ENCODE data around the gene STAT4.

The STAT4 gene

GRCh38 chr2:191151331-191151730 is 537 bp upstream of the STAT4 start:
- Histone ChIP-seq H3K9me3 (replicated peaks; ENCODE audit: insufficient read depth, low read length) (no peaks in the 10 kb centered on the region), H2AFZ (ENCODE audit: low read length) (peak overlapping the region; percentile 75; the same call in 1 of the 2 replicates), H3K79me2 (ENCODE audit: low read length) (no peaks in the 10 kb centered on the region), H3K9me2 (replicated peaks; ENCODE audit: insufficient read depth, low read length) (no peaks in the 10 kb centered on the region), H3K9ac (ENCODE audit: low read length) (peak overlapping the region; percentile 91), H3K4me2 (ENCODE audit: low read depth, low read length) (peak overlapping the region; percentile 75), H3K27ac (ENCODE audit: low read length) (peak overlapping the region; percentile 93), H3F3A (ENCODE audit: insufficient read depth, low read length) (peaks cover 19% of the 10 kb centered on the region), H4K20me1 (ENCODE audit: insufficient read depth, low read length) (no peaks in the 10 kb centered on the region), H3K4me1 (ENCODE audit: low read length) (peaks cover 36% of the 10 kb centered on the region), H3K27me3 (replicated peaks; ENCODE audit: insufficient read depth, low read length) (no peaks in the 10 kb centered on the region), H3K4me3 (ENCODE audit: low read length) (peak overlapping the region; percentile 85), H3K36me3 (replicated peaks; ENCODE audit: insufficient read depth, low read length) (no peaks in the 10 kb centered on the region)
- no peak for DNase-seq
- TF ChIP-seq, protein P1, sequence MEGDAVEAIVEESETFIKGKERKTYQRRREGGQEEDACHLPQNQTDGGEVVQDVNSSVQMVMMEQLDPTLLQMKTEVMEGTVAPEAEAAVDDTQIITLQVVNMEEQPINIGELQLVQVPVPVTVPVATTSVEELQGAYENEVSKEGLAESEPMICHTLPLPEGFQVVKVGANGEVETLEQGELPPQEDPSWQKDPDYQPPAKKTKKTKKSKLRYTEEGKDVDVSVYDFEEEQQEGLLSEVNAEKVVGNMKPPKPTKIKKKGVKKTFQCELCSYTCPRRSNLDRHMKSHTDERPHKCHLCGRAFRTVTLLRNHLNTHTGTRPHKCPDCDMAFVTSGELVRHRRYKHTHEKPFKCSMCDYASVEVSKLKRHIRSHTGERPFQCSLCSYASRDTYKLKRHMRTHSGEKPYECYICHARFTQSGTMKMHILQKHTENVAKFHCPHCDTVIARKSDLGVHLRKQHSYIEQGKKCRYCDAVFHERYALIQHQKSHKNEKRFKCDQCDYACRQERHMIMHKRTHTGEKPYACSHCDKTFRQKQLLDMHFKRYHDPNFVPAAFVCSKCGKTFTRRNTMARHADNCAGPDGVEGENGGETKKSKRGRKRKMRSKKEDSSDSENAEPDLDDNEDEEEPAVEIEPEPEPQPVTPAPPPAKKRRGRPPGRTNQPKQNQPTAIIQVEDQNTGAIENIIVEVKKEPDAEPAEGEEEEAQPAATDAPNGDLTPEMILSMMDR (IDR thresholded peaks at IDR 0.05; ENCODE audit: low read length) = no peak
- TF ChIP-seq EZH2phosphoT487 (IDR thresholded peaks at IDR 0.05; ENCODE audit: low read length) = no peak

- H3K4me3 ChIP-seq (ENCODE audit: low read length) = peak overlapping the region; percentile 85
- H3K79me2 ChIP-seq (ENCODE audit: low read length) = no peaks in the 10 kb centered on the region
- peak overlapping the region; percentile 75 for H3K4me2 ChIP-seq (ENCODE audit: low read depth, low read length)
- H4K20me1 ChIP-seq (ENCODE audit: insufficient read depth, low read length) = no peaks in the 10 kb centered on the region
- H3K27me3 ChIP-seq (replicated peaks; ENCODE audit: insufficient read depth, low read length) = no peaks in the 10 kb centered on the region
- peaks cover 19% of the 10 kb centered on the region for H3F3A ChIP-seq (ENCODE audit: insufficient read depth, low read length)
- peak overlapping the region; percentile 91 for H3K9ac ChIP-seq (ENCODE audit: low read length)
- DNase-seq = peak; percentile 42
- no peak for TF ChIP-seq EZH2phosphoT487 (IDR thresholded peaks at IDR 0.05; ENCODE audit: low read length)
- no peak for TF ChIP-seq EZH2 (optimal IDR thresholded peaks at IDR 0.05; ENCODE audit: low read depth, low read length)
- TF ChIP-seq, protein P1 (IDR thresholded peaks at IDR 0.05; ENCODE audit: low read length) = no peak
- no peaks in the 10 kb centered on the region for H3K9me3 ChIP-seq (replicated peaks; ENCODE audit: insufficient read depth, low read length)
- no peaks in the 10 kb centered on the region for H3K9me2 ChIP-seq (replicated peaks; ENCODE audit: insufficient read depth, low read length)
- no peaks in the 10 kb centered on the region for H3K36me3 ChIP-seq (replicated peaks; ENCODE audit: insufficient read depth, low read length)
- H3K4me1 ChIP-seq (ENCODE audit: low read length) = peaks cover 34% of the 10 kb centered on the region
- peak overlapping the region; percentile 75 for H2AFZ ChIP-seq (ENCODE audit: low read length)
- peak overlapping the region; percentile 93 for H3K27ac ChIP-seq (ENCODE audit: low read length)
Measured at GRCh38 chr2:191150230-191150599, 579 bp downstream of the STAT4 start.

DNA sequence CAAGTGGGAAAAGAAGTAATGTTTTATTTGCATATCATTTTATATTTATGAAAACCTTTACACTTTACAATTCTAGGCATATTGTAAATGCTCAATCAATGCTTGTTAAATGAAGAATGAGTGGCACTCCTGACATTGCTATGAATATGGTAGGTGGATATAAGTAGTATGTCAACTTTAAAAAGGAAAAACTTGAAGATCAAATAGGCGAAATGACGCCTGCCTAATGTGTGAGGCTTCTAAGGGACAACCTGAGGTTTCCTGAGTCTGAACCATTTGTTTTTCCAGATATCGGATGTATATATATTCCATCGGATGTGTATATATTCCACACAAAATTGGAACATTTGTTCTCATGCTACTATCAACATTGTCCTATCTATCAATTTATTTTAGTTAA is 1.4 kb downstream of the STAT4 start:
- DNase-seq = no peak
- Histone ChIP-seq H3K27me3 (replicated peaks; ENCODE audit: insufficient read depth, low read length) (no peaks in the 10 kb centered on the region), H3K9me3 (replicated peaks; ENCODE audit: insufficient read depth, low read length) (no peaks in the 10 kb centered on the region), H2AFZ (ENCODE audit: low read length) (no peak overlapping the region), H3K9ac (ENCODE audit: low read length) (no peak overlapping the region), H3K36me3 (replicated peaks; ENCODE audit: insufficient read depth, low read length) (no peaks in the 10 kb centered on the region), H3K9me2 (replicated peaks; ENCODE audit: insufficient read depth, low read length) (no peaks in the 10 kb centered on the region), H3K4me2 (ENCODE audit: low read depth, low read length) (peak overlapping the region; percentile 75; the same call in 1 of the 2 replicates), H3K4me1 (ENCODE audit: low read length) (peaks cover 34% of the 10 kb centered on the region), H4K20me1 (ENCODE audit: insufficient read depth, low read length) (no peaks in the 10 kb centered on the region), H3F3A (ENCODE audit: insufficient read depth, low read length) (peaks cover 19% of the 10 kb centered on the region), H3K79me2 (ENCODE audit: low read length) (no peaks in the 10 kb centered on the region), H3K4me3 (ENCODE audit: low read length) (no peak overlapping the region), H3K27ac (ENCODE audit: low read length) (no peak overlapping the region)
- TF ChIP-seq EZH2phosphoT487 (IDR thresholded peaks at IDR 0.05; ENCODE audit: low read length) = no peak
- TF ChIP-seq EZH2 (optimal IDR thresholded peaks at IDR 0.05; ENCODE audit: low read depth, low read length) = no peak
- TF ChIP-seq, protein P1 (IDR thresholded peaks at IDR 0.05; ENCODE audit: low read length) = no peak

All from MM.1S (cell line).